CD4-positive, alpha-beta T cell treated with Interleukin-12 subunit alpha and Interleukin-12 subunit beta, for 1 hour (primary cell): ENCODE measurements around the gene FBL.

Source experiments
- DNase-seq: peaks from one replicate; pipeline ENCODE4 v3.0.0-alpha.2; 2020

Gene FBL

DNA sequence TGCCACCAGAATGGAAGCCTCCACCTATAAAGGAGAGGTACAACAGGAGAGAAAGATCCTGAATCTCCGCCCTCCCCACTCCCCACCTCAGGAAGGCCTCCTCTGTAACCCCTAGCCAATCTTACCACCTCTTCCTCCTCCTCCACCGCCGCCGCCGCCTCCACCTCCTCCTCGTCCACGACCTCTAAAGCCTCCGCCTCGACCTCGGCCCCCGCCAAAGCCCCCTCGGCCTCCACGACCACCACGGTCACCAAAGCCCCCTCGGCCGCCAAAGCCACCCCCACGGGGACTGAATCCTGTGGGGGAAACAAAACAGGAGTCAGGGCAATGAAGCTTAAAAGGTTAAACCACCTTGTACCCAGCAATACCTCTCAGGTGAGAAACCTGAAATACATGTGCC lies 5.7 kb downstream of the FBL start:
- DNase-seq = no peak

GRCh38 chr19:39839678-39840327 lies 6.4 kb downstream of the FBL start:
- no peak for DNase-seq

GRCh38 chr19:39838569-39838968 lies 7.6 kb downstream of the FBL start:
- DNase-seq = no peak

GRCh38 chr19:39837978-39838377 lies 8.2 kb downstream of the FBL start:
- no peak for DNase-seq

DNA sequence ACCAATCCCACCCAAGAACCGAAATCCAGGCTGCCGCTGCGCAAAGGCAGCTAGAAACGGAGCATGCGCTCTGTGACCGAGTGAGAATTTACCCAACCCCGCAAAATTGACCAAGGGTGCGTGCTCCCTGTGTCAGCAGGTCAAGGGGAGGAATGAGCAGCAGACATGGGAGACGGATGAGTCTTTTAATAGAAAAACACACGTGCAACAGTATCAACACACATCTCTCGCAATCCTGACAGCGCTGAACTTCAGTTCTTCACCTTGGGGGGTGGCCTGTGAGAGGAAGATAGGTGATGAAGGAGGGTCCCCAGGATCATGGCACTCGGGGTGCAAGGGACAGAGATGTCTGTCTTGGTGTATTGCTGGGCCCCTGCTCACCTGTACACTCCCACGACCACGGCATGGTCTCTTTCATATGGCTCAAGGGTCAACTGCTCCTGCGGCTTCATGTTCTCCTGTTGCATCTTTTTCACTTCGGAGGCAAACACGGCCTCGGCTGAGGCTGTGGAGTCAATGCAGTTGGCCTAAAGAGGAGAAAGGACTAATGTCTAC lies 11.8 kb downstream of the FBL start:
- no peak for DNase-seq

GRCh38 chr19:39833464-39834286 lies 12.5 kb downstream of the FBL start, which contains the start of gene DYRK1B:
Gene DYRK1B, minus strand, starts transcription at chr19:39834162. Its CDS starts 2,295 bp downstream, at chr19:39831867.
- peak; percentile 99 for DNase-seq

DNA sequence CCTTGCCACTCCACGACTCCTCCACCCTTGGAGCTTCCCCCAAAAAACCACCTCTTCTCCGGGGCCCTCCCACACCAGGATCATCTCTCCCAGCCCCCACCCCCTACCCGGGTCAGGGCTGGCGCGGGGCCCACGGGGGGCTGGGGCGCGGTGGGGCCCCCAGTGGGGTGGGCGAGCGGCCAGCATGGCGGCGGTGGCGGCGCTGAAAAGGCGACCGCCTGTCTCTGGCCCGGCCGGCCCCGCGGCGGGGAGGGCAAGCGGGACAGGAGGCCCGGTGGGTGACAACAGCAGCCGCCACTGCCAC lies 13.1 kb downstream of the FBL start:
- DNase-seq = no peak

GRCh38 chr19:39832341-39833083 lies 13.7 kb downstream of the FBL start:
- DNase-seq = peak; percentile 25

GRCh38 chr19:39831679-39832078 lies 14.5 kb downstream of the FBL start:
- no peak for DNase-seq

- DNase-seq = no peak
Observed at GRCh38 chr19:39830847-39831246, 15.3 kb downstream of the FBL start.

DNA sequence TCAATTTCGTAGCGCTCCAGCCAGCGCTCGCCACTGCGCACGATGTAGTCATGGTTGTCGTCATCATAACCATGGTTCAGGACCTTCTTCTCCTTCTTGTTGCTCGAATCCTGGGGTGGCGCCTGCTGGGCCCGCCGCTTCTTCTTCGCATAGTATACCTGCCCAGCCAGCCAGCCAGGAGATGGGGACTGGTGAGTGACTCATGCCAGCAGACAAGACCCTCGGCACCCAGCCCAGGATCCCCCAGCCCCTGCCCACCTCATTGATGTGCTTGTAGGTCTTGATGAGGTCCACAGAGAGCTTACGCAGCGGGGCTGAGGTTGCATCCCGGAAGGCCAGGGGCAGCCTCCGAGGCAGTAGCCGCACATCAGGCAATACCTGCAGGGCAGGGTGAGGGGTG lies 15.8 kb downstream of the FBL start:
- DNase-seq = no peak

DNA sequence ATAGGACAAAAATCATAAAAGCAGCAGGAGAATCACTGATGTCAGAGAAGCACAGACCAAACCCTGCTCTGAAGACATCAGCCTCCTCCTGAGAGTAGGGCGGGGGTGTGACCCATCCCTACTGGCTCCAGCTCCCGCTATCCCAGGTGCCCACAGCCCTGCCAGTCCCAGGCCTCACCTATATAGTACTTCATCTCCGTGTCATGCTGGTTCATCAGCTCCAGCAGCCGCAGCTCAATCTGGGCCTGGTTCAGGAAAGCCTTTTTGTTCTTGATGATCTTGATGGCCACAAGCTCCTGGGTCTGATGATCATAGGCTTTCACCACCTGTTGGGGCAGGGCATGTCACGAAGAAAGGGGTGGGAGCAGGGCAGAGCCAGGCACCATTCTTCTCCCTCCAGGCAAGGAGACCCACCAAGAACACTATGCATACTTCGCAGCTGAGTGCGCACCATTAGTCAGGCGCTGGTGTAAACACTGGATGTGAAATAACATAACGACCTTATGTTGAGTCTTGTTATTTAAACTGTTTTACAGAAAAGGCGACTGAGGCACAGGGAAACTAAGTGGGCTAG lies 16.4 kb downstream of the FBL start:
- no peak for DNase-seq

DNA sequence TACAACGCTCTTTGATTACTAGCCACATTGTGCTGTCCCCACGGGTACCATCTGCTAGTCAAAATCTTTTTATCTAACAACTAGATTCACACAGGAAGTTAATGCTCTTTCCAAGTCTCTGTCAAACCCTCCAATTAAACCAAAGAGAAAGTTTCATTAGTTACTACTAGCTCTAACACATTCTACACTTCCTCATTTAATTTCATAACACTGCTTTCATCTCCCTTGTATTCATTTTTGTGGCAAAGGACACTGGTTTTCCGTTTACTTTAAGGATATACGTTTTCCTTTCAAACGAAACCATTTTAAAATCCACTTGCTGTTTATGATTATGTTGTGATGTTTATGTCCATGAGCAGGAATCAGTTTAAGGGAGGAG lies 17.5 kb downstream of the FBL start:
- DNase-seq = no peak

DNA sequence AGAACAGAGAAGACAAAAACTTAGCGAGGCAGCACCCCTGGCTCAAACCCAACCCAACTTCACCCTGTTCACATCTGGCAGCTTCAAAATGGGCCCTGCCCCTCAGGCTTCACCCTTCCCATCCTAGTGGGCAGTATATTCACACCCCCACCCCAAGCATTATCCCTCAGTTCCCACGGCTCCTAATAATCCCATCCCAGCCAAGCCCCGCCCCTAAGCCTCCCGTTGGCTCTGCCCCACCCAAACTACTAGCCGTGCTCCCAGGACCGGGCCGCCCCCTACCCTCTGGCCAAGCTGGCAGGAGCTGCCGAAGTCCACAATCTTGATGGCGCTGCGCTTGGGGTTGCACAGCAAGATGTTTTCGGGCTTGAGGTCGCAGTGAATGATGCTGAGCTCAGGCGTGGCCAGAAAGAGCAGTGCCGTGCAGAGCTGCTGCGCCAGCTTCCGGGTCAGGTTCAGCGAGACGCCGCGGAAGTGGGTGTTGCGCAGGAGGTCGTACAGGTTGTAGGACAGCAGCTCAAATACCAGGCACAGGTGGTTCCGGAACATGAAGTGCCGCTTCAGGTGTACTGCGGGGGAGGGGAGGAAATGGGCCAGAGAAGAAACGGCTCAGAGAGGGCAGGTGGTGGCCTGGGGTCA lies 18.0 kb downstream of the FBL start:
- DNase-seq = peak; percentile 51

GRCh38 chr19:39827216-39827615 lies 19.0 kb downstream of the FBL start:
- no peak for DNase-seq

DNA sequence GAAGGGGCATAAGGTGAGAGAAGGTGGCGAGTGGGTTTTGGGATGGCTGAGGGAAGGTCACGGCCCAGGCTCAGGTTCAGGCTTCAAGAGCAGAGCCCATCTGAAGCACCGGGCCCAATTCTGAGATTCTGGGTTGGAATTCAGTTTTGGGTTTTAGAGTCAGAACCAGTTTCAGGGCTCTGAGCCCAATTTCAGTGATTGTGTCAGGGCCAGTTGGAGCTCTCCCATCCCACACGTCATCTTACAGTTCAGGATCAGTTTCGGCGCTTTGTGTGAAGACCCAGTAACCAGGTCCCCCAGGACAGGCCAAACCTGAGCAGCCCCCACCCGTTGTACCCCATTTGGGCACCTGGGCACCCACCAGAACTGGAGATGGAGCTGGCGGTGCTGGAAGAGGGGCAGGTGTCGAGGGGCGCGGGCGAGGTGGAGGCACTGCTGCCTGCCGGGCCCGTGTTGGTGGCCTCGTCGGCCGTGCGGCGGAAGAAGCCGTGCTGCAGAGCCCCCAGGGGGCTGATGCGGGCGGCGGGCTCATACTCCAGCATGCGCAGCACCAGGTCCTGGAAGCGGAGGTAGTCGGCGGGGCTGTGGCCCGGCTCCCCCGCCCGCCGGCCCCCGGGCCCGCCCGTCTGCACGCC lies 19.8 kb downstream of the FBL start:
- DNase-seq = no peak

DNA sequence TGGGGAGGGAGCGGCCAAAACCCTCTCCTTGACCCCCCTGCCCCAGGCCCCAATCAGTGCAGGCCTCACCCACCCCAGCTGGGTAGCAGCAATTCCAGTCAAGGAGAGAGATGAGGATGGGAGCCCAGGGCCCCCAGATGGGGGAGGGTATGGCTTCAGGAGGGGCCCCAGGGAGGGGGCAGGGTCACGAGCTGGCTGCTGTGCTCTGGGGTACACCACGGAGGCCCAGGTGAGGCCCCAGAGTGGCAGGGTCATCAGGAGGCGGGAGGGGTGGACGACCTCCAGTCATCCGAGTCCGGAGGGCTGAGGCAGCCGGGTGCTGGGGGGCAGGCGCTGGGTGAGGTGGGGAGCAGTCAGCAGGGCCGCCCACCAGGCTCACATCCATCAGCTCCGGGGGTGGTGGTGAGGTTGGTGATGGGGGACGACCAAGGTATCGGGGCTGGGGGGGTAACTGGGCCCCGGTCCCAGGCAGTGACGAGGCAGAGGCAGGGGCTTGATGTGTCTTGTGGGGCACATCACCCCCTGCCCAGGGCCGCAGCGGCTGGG lies 20.6 kb downstream of the FBL start:
- DNase-seq = no peak

- DNase-seq = no peak
Observed at GRCh38 chr19:39825093-39825463, 21.1 kb downstream of the FBL start.

- DNase-seq = peak; percentile 92
Observed at GRCh38 chr19:39824143-39825092, 21.8 kb downstream of the FBL start.

GRCh38 chr19:39823686-39824085 lies 22.5 kb downstream of the FBL start:
- DNase-seq = no peak

- DNase-seq = no peak
Observed at GRCh38 chr19:39820696-39821095, 25.5 kb downstream of the FBL start.
